Upper lobe of left lung (tissue), 6 donors: ENCODE data around the gene DUSP9. TPM values are rescaled to one million over a fixed set of nuclear protein-coding genes. Genes with fewer than 3 reads are reported as not detected.

ENCODE experiments used
- ATAC-seq, 2 donors: fragments of 200-7000 bp; cut with Tn5 transposase; one replicate each; pipeline ENCODE4 v1.9.1; 2022; ENCODE audit warnings: mild to moderate bottlenecking in 2 of 2, moderate library complexity in 2 of 2; ENCODE audit not compliant: low FRiP score in 2 of 2
- DNase-seq, 2 donors: peaks; one replicate each; pipeline ENCODE4 v3.0.0-alpha.2; 2019 to 2020
- H3K27ac ChIP-seq, 4 donors: fragments of 200-600 bp; sonication (generic); one replicate each; pipeline ENCODE4 v1.5.1; 2016 to 2019
- H3K27me3 ChIP-seq, 4 donors: fragments of 200-600 bp; sonication (generic); one replicate each; pipeline ENCODE4 v1.5.1; 2017 to 2019
- H3K36me3 ChIP-seq, 4 donors: fragments of 200-600 bp; sonication (generic); one replicate each; pipeline ENCODE4 v1.5.1; 2016 to 2019
- H3K4me1 ChIP-seq, 4 donors: fragments of 200-600 bp; sonication (generic); one replicate each; pipeline ENCODE4 v1.5.1; 2018 to 2019
- H3K4me3 ChIP-seq, 4 donors: fragments of 200-600 bp; sonication (generic); one replicate each; pipeline ENCODE4 v1.5.1; 2017 to 2019; ENCODE audit warnings: mild to moderate bottlenecking in 2 of 4, moderate library complexity in 1 of 4
- H3K9me3 ChIP-seq, 4 donors: fragments of 200-600 bp; sonication (generic); one replicate each; pipeline ENCODE4 v1.5.1; 2018 to 2019
- EP300 ChIP-seq, 4 donors: sonication (generic); formaldehyde crosslinking; IDR thresholded peaks; one replicate each; pipeline ENCODE4 v1.5.1; 2017; ENCODE audit warnings: antibody characterized with exemption in 4 of 4, control low read depth in 2 of 4
- POLR2A ChIP-seq, 4 donors: fragments of 450-650 bp; IDR thresholded peaks; one replicate each; pipeline ENCODE4 v1.5.1; 2016 to 2017; ENCODE audit warnings: antibody characterized with exemption in 4 of 4, mild to moderate bottlenecking in 2 of 4
- POLR2AphosphoS5 ChIP-seq, 2 donors: sonication (generic); formaldehyde crosslinking; IDR thresholded peaks; one replicate each; pipeline ENCODE4 v1.5.1; 2017; ENCODE audit warnings: antibody characterized with exemption in 2 of 2
- WGBS, 2 donors: methylation state at CpG; one replicate each; pipeline ENCODE4 v1.1.5; 2017 to 2018; 5-methylcytosine and 5-hydroxymethylcytosine counted together
- total RNA-seq, 6 donors: library from RNA; depleted of rRNA in 4 of 6; stranded (reverse); fragments of >200 nt in 4 of 6; gene quantifications; one replicate each; pipeline versions ENCODE4 v1.1.0 to v1.2.1, GENCODE V29; 2016 to 2021
- TF ChIP-seq, protein P1 (sequence below), 6 experiments: fragments of 450-650 bp in 4 of 6; fragments of 200-600 bp in 2 of 6; sonication (generic) in 2 of 6; IDR thresholded peaks; one replicate each; pipeline ENCODE4 v1.5.1; 2016 to 2019; ENCODE audit warnings: antibody characterized with exemption in 6 of 6
- donor health status: DM: no; HTN: no; CAD: no; lungs with moderate emphysema.
- donor health status: DM: no; HTN: yes; CAD: no; lungs with severe emphysema.

DUSP9 gene
- total RNA-seq, 6 donors from 2014 or later = 0.14 to 0.44 (median 0.27) TPM; not detected in 3

DNA sequence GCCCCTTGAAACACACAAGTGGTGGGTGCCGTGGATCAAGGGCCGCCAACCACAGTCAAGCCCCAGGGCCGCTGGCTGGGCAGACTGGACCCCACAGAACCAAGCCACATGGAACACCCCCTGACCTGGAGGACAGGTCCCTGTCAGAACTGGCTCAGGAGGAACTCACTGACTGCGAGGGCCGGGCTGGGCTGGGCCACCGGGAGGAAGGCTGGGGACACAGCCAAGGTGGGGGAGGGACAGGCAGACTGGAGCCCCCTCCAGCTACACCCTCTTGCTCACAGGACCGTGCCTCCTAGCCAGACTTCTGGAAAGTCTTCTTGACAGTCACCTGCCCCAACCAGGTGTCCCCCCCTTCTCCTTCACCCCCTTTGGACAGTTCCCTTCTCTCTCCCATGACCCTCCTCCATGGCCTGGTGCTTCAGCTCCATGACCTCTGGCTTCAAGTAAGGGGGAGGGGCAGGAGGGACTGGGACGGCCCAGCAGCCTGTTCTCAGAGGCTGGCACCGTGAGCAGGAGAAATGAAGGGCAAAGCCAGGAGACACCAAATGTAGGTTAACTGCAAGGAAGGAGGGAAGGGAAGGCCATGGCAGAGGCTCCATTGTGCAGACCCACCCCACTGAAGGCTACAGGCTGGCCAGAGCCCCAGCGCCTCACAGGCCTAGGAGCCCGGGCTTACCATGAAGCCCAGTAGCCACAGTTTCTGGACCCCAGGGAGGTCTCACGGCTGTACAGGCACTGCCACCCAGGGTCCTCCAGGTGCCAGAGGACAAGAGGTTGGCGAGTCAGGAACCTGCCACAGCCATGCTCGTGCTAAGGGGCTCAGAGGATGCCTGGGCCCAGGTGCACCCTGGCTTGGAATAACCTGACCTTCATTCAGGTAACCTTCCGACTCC is 22.6 kb upstream of the DUSP9 start:
- Histone ChIP-seq H3K4me1 (no peaks in the 10 kb centered on the region), H3K27me3 (no peaks in the 10 kb centered on the region), H3K36me3 (no peaks in the 10 kb centered on the region), H3K9me3 (no peaks in the 10 kb centered on the region), H3K4me3 (no peak overlapping the region), H3K27ac (no peak overlapping the region)
- ATAC-seq (no peak), DNase-seq (no peak)
- WGBS, 2 donors = 58 to 84% methylated on average over 3 to 15 of the region's 15 CpGs
- TF ChIP-seq POLR2AphosphoS5 (IDR thresholded peaks at IDR 0.05) (no peak), POLR2A (IDR thresholded peaks at IDR 0.05) (no peak), EP300 (IDR thresholded peaks at IDR 0.05) (no peak)
- TF ChIP-seq, protein P1, sequence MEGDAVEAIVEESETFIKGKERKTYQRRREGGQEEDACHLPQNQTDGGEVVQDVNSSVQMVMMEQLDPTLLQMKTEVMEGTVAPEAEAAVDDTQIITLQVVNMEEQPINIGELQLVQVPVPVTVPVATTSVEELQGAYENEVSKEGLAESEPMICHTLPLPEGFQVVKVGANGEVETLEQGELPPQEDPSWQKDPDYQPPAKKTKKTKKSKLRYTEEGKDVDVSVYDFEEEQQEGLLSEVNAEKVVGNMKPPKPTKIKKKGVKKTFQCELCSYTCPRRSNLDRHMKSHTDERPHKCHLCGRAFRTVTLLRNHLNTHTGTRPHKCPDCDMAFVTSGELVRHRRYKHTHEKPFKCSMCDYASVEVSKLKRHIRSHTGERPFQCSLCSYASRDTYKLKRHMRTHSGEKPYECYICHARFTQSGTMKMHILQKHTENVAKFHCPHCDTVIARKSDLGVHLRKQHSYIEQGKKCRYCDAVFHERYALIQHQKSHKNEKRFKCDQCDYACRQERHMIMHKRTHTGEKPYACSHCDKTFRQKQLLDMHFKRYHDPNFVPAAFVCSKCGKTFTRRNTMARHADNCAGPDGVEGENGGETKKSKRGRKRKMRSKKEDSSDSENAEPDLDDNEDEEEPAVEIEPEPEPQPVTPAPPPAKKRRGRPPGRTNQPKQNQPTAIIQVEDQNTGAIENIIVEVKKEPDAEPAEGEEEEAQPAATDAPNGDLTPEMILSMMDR (IDR thresholded peaks at IDR 0.05) = no peak

- no peak overlapping the region for H3K4me3 ChIP-seq
- no peaks in the 10 kb centered on the region for H3K4me1 ChIP-seq
- H3K36me3 ChIP-seq = no peaks in the 10 kb centered on the region
- H3K27me3 ChIP-seq = no peaks in the 10 kb centered on the region
- DNase-seq = no peak
- H3K27ac ChIP-seq = no peak overlapping the region
- ATAC-seq = no peak
- TF ChIP-seq POLR2AphosphoS5 (IDR thresholded peaks at IDR 0.05) = no peak
- 90 to 100% methylated on average over 1 to 21 of the region's 21 CpGs for WGBS, 2 donors
- no peaks in the 10 kb centered on the region for H3K9me3 ChIP-seq
These were observed 21.6 kb upstream of the DUSP9 start for GRCh38 chrX:153625271-153626024.

- Histone ChIP-seq H3K4me1 (no peaks in the 10 kb centered on the region), H3K27ac (no peak overlapping the region), H3K4me3 (no peak overlapping the region), H3K27me3 (no peaks in the 10 kb centered on the region), H3K9me3 (peaks cover 0 to 2% (median 0%) of the 10 kb centered on the region in 4 donors), H3K36me3 (no peaks in the 10 kb centered on the region)
- ATAC-seq (no peak), DNase-seq (peak in 1 of 2 donors; percentile 25)
- TF ChIP-seq EP300 (IDR thresholded peaks at IDR 0.05) = no peak
- TF ChIP-seq, protein P1 (IDR thresholded peaks at IDR 0.05) = no peak
- no peak for TF ChIP-seq POLR2A (IDR thresholded peaks at IDR 0.05)
- TF ChIP-seq POLR2AphosphoS5 (IDR thresholded peaks at IDR 0.05) = no peak
- WGBS, 2 donors = 88% methylated on average over 16 of the region's 16 CpGs; no CpG with 5 or more reads in 1 of the 2 donors
These were observed 20.9 kb upstream of the DUSP9 start for GRCh38 chrX:153626025-153626633.

DNA sequence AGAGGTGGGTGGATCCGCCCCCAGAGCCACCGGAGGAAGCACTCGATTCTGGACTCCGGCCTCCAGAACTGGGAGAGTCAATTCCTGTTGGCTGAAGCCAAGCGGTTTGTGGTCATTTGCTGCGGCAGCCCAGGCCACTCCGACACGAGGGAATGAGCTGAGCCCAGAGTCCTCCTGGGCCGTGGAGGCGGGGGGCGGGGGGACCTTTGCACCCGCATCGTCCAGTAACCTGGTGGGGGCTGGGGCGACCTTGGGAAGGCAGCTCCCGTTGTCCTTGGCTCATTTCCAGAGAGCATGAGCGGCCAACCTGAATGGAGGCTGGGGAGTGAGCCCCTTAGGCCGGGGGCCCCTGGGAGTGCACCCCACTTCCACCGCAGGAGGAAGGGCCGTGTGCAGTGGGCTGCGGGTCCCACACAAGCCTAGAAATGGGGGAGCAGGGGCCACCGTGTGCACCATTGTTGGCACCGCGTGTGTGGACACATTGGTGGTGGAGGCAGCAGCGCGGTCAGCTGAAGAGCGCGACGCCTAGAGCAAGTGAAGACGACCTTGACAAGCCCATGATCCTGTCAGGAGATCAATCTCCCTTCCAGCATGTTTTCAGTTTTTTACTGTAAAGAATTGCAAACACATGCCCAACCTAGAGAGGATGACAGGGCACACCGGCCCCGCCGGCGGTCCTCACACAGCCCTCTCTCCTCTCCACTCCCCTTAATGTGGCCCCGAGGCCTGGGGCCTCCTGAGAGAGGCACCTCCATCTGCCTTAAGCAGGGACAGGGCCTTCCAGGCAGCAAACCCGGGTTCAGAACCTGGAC is 19.9 kb upstream of the DUSP9 start:
- 81 to 88% methylated on average over 12 to 32 of the region's 35 CpGs for WGBS, 2 donors

More for the DNA sequence above, 19.9 kb upstream of the DUSP9 start:
- H3K4me1 ChIP-seq = no peaks in the 10 kb centered on the region
- TF ChIP-seq EP300 (IDR thresholded peaks at IDR 0.05) (no peak), POLR2A (IDR thresholded peaks at IDR 0.05) (no peak), POLR2AphosphoS5 (IDR thresholded peaks at IDR 0.05) (no peak)
- TF ChIP-seq, protein P1 (IDR thresholded peaks at IDR 0.05) = no peak
- DNase-seq (peak in 1 of 2 donors; percentile 38), ATAC-seq (no peak)
- no peak overlapping the region for H3K27ac ChIP-seq
- H3K27me3 ChIP-seq = no peaks in the 10 kb centered on the region
- H3K4me3 ChIP-seq = no peak overlapping the region
- no peaks in the 10 kb centered on the region for H3K36me3 ChIP-seq
- H3K9me3 ChIP-seq = peaks cover 0 to 11% (median 0%) of the 10 kb centered on the region in 4 donors
